Measurements from ENCODE around the gene RAB11A.

GRCh38 chr15:65819563-65819960 lies 49.7 kb upstream of the RAB11A start:
- TF ChIP-seq, protein P1, sequence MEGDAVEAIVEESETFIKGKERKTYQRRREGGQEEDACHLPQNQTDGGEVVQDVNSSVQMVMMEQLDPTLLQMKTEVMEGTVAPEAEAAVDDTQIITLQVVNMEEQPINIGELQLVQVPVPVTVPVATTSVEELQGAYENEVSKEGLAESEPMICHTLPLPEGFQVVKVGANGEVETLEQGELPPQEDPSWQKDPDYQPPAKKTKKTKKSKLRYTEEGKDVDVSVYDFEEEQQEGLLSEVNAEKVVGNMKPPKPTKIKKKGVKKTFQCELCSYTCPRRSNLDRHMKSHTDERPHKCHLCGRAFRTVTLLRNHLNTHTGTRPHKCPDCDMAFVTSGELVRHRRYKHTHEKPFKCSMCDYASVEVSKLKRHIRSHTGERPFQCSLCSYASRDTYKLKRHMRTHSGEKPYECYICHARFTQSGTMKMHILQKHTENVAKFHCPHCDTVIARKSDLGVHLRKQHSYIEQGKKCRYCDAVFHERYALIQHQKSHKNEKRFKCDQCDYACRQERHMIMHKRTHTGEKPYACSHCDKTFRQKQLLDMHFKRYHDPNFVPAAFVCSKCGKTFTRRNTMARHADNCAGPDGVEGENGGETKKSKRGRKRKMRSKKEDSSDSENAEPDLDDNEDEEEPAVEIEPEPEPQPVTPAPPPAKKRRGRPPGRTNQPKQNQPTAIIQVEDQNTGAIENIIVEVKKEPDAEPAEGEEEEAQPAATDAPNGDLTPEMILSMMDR (IDR thresholded peaks at IDR 0.05; ENCODE audit: low read depth, low read length, poor library complexity, severe bottlenecking), result no peak
- no peak for TF ChIP-seq EZH2phosphoT487 (IDR thresholded peaks at IDR 0.05; ENCODE audit: borderline replicate concordance, low read length)

All from DOHH2 (cell line).